Astrocyte (in vitro differentiated cells and primary cell): Measurements from ENCODE around the gene VAV2. TPM values are rescaled to one million over a fixed set of nuclear protein-coding genes. Genes with fewer than 3 reads are reported as not detected.

Source experiments
- DNase-seq: peaks from one replicate; pipeline ENCODE4 v3.0.0-alpha.2; 2010; ENCODE audit warnings: low read depth
- FAIRE-seq: peaks from 2 replicates; lab custom pipeline; 2011; peaks lifted over from hg19 to GRCh38; lab: Jason Lieb, UNC
- H2AFZ ChIP-seq: 2 replicates; pipeline ENCODE4 v1.6.0; 2012; ENCODE audit warnings: low read depth, low read length, inconsistent platforms
- H3K27ac ChIP-seq: 2 replicates; pipeline ENCODE4 v1.5.1; 2011; ENCODE audit warnings: low read depth, low read length, inconsistent platforms
- H3K27me3 ChIP-seq: 2 replicates; pipeline ENCODE4 v1.6.0; 2011; ENCODE audit warnings: low read length, inconsistent platforms; ENCODE audit not compliant: insufficient read depth
- H3K36me3 ChIP-seq: 2 replicates; pipeline ENCODE4 v1.5.1; 2011; ENCODE audit warnings: low read length, inconsistent platforms; ENCODE audit not compliant: insufficient read depth
- H3K4me1 ChIP-seq: 2 replicates; pipeline ENCODE4 v1.5.1; 2011; ENCODE audit warnings: low read length, inconsistent platforms; ENCODE audit not compliant: insufficient read depth
- H3K4me2 ChIP-seq: 2 replicates; pipeline ENCODE4 v1.6.0; 2012; ENCODE audit warnings: low read length, inconsistent platforms
- H3K4me3 ChIP-seq: 2 replicates; pipeline ENCODE4 v1.5.1; 2011; ENCODE audit warnings: low read depth, mild to moderate bottlenecking, low read length, inconsistent platforms; ENCODE audit not compliant: insufficient read depth
- H3K79me2 ChIP-seq: 2 replicates; pipeline ENCODE4 v1.6.0; 2012; ENCODE audit warnings: mild to moderate bottlenecking, low read length, inconsistent platforms; ENCODE audit not compliant: insufficient read depth
- H3K9ac ChIP-seq: 2 replicates; pipeline ENCODE4 v1.6.0; 2012; ENCODE audit warnings: mild to moderate bottlenecking, low read length, inconsistent platforms
- H3K9me3 ChIP-seq: 2 replicates; pipeline ENCODE4 v1.5.1; 2012; ENCODE audit warnings: low read depth, mild to moderate bottlenecking, low read length, inconsistent platforms; ENCODE audit not compliant: insufficient read depth
- H4K20me1 ChIP-seq: 2 replicates; pipeline ENCODE4 v1.6.0; 2012; ENCODE audit warnings: low read length, inconsistent platforms; ENCODE audit not compliant: insufficient read depth
- H3K27ac Mint-ChIP-seq: one replicate; pipeline ENCODE4 v1.8.0; 2021; ENCODE audit warnings: mild to moderate bottlenecking, mixed read lengths; ENCODE audit not compliant: unreplicated experiment
- H3K27me3 Mint-ChIP-seq: one replicate; pipeline ENCODE4 v1.8.0; 2021; ENCODE audit warnings: low read depth, mixed read lengths; ENCODE audit not compliant: unreplicated experiment
- H3K36me3 Mint-ChIP-seq: one replicate; pipeline ENCODE4 v1.8.0; 2021; ENCODE audit warnings: low read depth, mixed read lengths; ENCODE audit not compliant: unreplicated experiment
- H3K4me1 Mint-ChIP-seq: one replicate; pipeline ENCODE4 v1.8.0; 2021; ENCODE audit warnings: low read depth, mixed read lengths; ENCODE audit not compliant: unreplicated experiment
- H3K4me3 Mint-ChIP-seq: one replicate; pipeline ENCODE4 v1.8.0; 2021; ENCODE audit warnings: mild to moderate bottlenecking, moderate library complexity, mixed read lengths; ENCODE audit not compliant: unreplicated experiment
- H3K9me3 Mint-ChIP-seq: one replicate; pipeline ENCODE4 v1.8.0; 2021; ENCODE audit warnings: mild to moderate bottlenecking, mixed read lengths; ENCODE audit not compliant: unreplicated experiment
- CTCF ChIP-seq: IDR thresholded peaks from 2 replicates; pipeline ENCODE4 v1.5.1; 2011; ENCODE audit warnings: low read depth, mild to moderate bottlenecking, inconsistent platforms, low read length, moderate library complexity; ENCODE audit not compliant: insufficient read depth
- EZH2 ChIP-seq: IDR thresholded peaks from 2 replicates; pipeline ENCODE4 v1.6.1; 2012; ENCODE audit warnings: mild to moderate bottlenecking, low read length, inconsistent platforms; ENCODE audit not compliant: insufficient read depth
- total RNA-seq: library from RNA; stranded (reverse); gene quantifications from 2 replicates; pipeline ENCODE4 v1.2.1, GENCODE V29; 2021

The VAV2 gene
- total RNA-seq, 1 donor from 2014 or later: 36.5 TPM

GRCh38 chr9:133921866-133922265 lies 70.3 kb downstream of the VAV2 start:
- Histone ChIP-seq H2AFZ (no peak overlapping the region), H4K20me1 (peaks cover 83% of the 10 kb centered on the region)
- peaks cover 2% of the 10 kb centered on the region for H3K9me3 Mint-ChIP-seq

GRCh38 chr9:133920471-133920870 lies 71.7 kb downstream of the VAV2 start:
- no peak for TF ChIP-seq EZH2
- TF ChIP-seq CTCF: no peak
- DNase-seq (no peak), FAIRE-seq (no peak)
- H3K4me2 ChIP-seq: no peak overlapping the region
- no peak overlapping the region for H3K27ac Mint-ChIP-seq
- H3K36me3 Mint-ChIP-seq: peaks cover 18% of the 10 kb centered on the region
- H3K4me3 ChIP-seq: no peak overlapping the region
- no peaks in the 10 kb centered on the region for H3K27me3 Mint-ChIP-seq
- no peaks in the 10 kb centered on the region for H3K9me3 ChIP-seq
- H4K20me1 ChIP-seq: peaks cover 83% of the 10 kb centered on the region
- H3K27me3 ChIP-seq: no peaks in the 10 kb centered on the region
- peaks cover 2% of the 10 kb centered on the region for H3K9me3 Mint-ChIP-seq
- H3K27ac ChIP-seq: no peak overlapping the region
- peaks cover 20% of the 10 kb centered on the region for H3K4me1 ChIP-seq
- H3K79me2 ChIP-seq: peaks cover 80% of the 10 kb centered on the region
- H2AFZ ChIP-seq: no peak overlapping the region
- no peak overlapping the region for H3K9ac ChIP-seq
- H3K36me3 ChIP-seq: no peaks in the 10 kb centered on the region
- H3K4me3 Mint-ChIP-seq: no peak overlapping the region
- peaks cover 6% of the 10 kb centered on the region for H3K4me1 Mint-ChIP-seq

More at GRCh38 chr9:133921866-133922265, 70.3 kb downstream of the VAV2 start:
- FAIRE-seq (no peak), DNase-seq (no peak)
- no peak for TF ChIP-seq CTCF
- no peak for TF ChIP-seq EZH2
- Histone ChIP-seq H3K79me2 (peaks cover 83% of the 10 kb centered on the region), H3K4me1 (peaks cover 8% of the 10 kb centered on the region), H3K27ac (no peak overlapping the region), H3K9me3 (no peaks in the 10 kb centered on the region), H3K9ac (no peak overlapping the region), H3K27me3 (no peaks in the 10 kb centered on the region), H3K4me2 (no peak overlapping the region), H3K4me3 (no peak overlapping the region), H3K36me3 (no peaks in the 10 kb centered on the region)
- Mint-ChIP-seq H3K4me3 (no peak overlapping the region), H3K27ac (no peak overlapping the region), H3K27me3 (no peaks in the 10 kb centered on the region), H3K4me1 (peaks cover 6% of the 10 kb centered on the region), H3K36me3 (peaks cover 15% of the 10 kb centered on the region)

GRCh38 chr9:133919253-133920115 lies 72.6 kb downstream of the VAV2 start:
- no peaks in the 10 kb centered on the region for H3K27me3 ChIP-seq
- Mint-ChIP-seq H3K9me3 (peaks cover 2% of the 10 kb centered on the region), H3K4me1 (peaks cover 6% of the 10 kb centered on the region), H3K4me3 (peak overlapping the region; percentile 20), H3K27ac (no peak overlapping the region), H3K27me3 (no peaks in the 10 kb centered on the region), H3K36me3 (peaks cover 21% of the 10 kb centered on the region)
- peaks cover 27% of the 10 kb centered on the region for H3K4me1 ChIP-seq
- no peaks in the 10 kb centered on the region for H3K36me3 ChIP-seq
- no peak overlapping the region for H3K9ac ChIP-seq
- H3K4me2 ChIP-seq: no peak overlapping the region
- no peak for TF ChIP-seq EZH2
- TF ChIP-seq CTCF: no peak
- peaks cover 82% of the 10 kb centered on the region for H4K20me1 ChIP-seq
- FAIRE-seq (no peak), DNase-seq (no peak)
- peak overlapping the region; percentile 5 for H3K27ac ChIP-seq
- H3K9me3 ChIP-seq: no peaks in the 10 kb centered on the region
- H3K79me2 ChIP-seq: peaks cover 83% of the 10 kb centered on the region
- H2AFZ ChIP-seq: no peak overlapping the region
- no peak overlapping the region for H3K4me3 ChIP-seq
